Stimulated activated CD4-positive, alpha-beta T cell treated with anti-CD3 and anti-CD28 coated beads, Interleukin-15, amount 100 ng/mL, for 48 hours (primary cell): ENCODE results near the gene NEDD4L.

Experiments used
- DNase-seq, 2 donors: peaks; one replicate each; pipeline ENCODE4 v3.0.0-alpha.2; 2020; ENCODE audit warnings: low read depth in 2 of 2

Gene NEDD4L

DNA sequence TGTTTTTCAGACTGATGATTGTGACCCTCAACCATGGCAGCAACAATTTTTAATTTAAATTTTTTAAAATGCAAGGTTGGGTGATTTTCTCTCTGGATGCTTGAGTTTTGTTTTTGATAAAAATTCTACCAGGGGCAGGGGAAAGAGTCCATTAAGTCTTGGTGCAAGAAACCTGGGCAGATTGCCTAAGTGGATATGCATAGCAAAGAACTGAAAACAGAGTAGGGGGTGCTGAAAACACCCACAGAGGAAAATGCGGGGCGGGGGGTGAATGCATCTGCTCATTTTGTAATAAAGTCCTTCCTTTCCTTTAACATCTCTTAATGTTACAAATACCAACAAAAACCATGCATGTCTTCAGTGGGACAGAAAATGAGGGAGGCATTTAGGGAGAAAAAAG is 138.0 kb downstream of the NEDD4L start:
- no peak for DNase-seq

DNA sequence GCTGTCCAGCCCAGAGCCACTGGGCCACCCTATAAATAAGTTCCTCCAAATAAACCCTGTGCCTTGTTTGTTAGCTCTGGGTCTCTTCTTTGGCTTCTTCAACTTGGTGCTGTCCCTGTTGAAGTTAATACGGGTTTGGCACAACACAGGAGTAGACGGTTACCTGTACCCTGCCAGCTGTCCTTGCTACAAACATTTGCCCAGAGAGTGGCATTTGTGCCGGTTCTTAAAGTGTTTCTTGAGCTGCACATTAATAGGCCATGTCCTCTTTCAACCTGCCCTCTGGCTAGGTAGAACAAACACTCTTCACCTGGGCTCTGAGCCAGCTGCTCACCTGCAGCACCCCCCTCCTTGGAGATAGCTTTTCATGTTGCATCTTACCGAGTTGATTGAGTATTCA is 139.2 kb downstream of the NEDD4L start:
- DNase-seq: no peak

DNA sequence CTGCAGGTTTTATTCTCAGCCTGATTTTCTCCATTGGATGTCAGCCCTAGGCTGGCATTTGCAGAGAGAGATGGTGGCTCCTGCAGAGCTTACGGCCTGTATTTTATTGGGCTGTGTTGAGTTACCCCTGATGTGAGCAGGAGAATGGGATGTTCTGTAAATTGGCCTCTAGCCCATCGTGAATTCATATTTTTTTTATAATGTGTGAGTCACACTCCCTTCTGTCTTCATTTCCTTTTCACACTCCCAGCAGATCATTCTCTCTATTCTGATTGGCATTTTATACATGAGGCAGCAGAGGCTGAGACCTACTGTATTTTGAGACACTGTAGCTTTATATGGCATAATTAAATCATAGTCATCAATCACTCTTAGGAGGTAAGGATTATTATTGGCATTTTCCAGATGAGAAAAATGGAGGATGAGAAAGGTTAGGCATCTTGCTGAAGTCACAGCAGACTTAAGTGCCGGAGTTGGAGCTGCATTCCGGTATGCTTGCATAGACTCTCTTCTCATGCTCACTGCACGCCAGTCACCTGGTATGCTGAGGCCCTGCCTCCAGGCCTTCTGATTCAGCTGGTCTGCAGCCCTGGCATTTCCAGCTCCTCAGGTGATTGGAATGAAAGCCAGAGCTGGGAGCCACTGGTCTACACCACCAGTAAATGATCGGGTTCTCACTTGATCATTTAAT is 142.4 kb downstream of the NEDD4L start:
- DNase-seq: no peak

DNA sequence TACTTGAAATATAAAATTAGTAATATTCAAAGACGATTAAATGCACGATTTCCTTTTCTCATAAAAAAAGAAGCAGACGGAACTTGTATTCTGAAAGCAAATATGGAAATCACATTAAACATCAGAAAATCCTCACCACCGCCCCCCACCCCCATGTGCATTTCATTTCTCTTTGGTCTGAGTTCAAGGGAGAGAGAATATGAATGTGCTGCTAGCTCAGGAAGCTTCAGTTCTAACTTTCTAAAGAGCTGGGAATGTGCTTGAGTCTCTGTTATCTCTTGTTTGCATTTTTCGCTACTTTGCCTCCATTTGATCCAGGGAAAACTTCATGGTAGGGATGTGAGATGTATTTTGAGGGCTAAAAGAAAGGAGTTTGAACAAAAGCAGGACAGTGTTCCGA is 143.6 kb downstream of the NEDD4L start:
- no peak for DNase-seq

DNA sequence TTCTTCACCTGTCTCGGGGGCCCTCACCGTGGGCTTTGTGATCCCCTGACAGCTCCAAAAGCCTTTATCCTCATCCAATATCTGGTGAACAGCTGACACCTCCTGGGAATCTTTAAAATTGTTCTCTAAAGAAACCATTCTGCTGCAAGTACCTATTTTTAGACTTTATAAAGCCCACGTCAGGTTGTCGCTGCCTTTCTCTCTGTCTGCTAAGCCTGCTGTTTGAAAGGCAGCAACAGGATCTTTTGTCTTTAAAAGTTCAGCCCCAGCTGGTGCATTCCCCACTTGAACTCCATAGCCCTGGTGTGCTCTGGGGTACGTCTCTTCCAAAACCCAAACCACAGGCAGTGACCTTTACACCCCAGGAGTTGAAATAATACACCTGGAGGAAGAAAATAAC is 145.0 kb downstream of the NEDD4L start:
- DNase-seq: no peak

DNA sequence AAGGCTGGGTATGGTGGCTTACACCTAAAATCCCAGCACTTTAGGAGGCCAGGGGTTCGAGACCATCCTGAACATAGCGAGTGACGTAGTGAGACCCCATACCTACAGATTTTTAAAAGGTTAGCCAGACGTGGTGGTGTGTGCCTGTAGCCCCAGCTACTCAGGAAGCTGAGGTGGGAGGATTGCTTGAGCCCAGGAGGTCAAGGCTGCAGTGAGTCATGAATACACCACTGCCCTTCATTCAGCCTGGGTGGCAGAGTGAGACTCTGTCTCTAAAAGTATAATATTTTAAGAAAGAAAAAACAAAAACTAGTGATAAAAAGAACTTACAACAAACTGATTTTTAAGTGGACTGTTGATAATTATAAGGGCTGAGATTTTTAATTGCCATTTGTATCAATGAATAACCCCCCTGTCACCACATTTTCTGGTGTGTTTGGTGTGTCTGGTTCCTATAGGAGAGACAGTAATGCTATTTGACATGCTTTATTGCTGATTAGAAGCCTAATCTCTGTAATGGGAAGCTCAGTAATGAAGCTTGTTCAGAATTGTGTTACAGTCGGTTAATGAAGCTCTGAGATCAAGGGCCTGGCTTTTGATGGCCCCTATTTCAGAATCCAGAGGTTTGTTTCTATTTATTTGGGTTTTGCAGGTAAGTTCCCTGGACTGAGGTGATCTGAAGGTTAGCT is 147.0 kb downstream of the NEDD4L start:
- no peak for DNase-seq

DNA sequence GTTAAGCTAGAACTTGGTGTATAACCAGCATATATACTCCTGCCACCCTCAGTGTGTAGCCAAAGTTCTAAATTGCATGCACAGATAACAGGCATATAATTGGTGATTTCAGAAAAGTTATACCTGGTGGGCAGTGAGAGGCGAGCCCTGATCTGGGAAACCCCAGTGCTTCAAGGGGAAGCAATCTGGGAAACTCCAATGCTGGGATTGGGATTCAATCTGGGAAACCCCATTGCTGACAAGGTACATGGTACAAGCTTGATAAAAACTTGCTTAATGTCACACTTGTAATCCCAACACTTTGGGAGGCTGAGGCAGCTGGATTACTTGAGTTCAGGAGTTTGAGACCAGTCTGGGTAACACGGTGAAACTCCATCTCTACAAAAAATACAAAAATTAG is 147.6 kb downstream of the NEDD4L start:
- DNase-seq: no peak

DNA sequence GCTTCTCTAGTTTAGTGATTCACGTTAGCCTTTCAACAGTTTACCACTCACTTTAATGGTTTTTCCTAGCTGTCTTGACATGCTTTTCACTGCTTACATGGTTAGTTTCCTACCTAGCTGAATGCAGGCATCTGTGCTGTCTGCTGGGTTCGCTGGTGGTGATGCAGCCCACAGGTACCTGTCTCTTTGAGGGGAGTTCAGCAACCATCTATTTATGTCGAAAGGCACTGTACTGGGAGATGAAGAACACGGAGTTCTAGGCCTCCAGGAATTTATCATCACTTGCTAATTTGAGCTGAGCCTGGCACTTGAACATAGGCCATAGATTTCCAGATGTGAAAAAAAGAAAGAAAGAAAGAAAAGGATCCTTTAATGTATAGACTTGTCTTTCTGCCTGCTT is 148.5 kb downstream of the NEDD4L start:
- DNase-seq: no peak

DNA sequence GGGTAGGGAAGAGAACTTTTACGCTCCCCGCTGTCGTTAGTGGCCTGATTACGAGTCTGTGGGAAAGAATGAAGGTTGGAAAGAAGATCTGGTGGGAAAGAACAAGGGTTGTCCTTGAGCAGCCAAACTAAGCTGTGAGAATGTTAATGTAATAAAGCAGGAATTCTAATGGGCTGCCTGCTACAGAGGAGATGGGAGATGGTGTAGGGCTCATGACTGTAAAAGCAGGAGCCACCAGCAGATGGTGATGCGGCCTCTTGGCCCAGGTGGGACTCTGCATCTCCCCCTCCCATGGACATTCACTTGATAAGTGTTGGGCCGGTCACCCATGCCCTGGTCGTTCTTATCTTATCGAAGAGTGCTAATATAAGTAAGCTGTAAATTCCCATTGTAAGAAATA is 150.0 kb downstream of the NEDD4L start:
- no peak for DNase-seq

DNA sequence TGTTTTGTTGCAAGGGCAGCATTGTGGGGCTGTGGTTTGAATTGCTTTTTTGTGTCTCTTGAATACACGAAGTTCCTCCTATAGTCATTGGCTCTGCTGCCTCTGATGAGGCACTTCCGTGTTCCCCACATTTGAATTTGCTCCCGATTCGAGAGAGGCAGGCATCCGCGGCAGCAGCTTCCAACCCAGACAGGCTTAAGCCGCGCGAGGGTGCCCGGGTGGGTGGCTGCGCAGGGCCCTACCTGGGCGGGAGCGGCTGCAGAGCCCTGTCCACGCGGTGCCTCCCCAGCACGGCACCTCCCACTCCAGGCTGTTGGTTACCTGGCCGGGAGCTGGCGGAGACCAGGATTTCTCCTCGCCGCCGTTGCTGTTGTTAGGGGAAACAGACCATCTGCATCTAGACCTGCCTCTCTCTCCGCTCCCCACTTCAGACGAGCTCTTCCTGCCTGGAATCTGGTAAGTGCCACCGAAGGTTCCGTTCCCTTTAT is 151.3 kb downstream of the NEDD4L start:
- DNase-seq: no peak

DNA sequence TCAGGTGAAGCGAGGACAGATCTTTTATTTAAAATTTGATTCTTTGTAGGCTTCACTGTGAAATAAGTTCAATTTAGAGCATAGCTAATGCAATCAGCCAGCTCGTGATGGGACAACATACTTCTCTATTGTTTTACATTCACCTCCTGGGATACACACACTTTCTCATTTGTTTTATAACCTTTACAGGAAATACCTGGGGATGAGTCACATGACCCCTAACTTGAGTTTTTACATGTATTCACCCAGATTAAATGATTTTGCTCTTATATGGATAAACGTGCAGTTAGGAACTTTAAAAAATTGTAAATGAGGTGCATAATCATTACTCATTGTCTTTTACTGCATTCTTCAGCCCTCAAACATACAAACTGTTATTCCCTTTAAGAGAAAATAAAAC is 152.1 kb downstream of the NEDD4L start:
- DNase-seq: no peak

DNA sequence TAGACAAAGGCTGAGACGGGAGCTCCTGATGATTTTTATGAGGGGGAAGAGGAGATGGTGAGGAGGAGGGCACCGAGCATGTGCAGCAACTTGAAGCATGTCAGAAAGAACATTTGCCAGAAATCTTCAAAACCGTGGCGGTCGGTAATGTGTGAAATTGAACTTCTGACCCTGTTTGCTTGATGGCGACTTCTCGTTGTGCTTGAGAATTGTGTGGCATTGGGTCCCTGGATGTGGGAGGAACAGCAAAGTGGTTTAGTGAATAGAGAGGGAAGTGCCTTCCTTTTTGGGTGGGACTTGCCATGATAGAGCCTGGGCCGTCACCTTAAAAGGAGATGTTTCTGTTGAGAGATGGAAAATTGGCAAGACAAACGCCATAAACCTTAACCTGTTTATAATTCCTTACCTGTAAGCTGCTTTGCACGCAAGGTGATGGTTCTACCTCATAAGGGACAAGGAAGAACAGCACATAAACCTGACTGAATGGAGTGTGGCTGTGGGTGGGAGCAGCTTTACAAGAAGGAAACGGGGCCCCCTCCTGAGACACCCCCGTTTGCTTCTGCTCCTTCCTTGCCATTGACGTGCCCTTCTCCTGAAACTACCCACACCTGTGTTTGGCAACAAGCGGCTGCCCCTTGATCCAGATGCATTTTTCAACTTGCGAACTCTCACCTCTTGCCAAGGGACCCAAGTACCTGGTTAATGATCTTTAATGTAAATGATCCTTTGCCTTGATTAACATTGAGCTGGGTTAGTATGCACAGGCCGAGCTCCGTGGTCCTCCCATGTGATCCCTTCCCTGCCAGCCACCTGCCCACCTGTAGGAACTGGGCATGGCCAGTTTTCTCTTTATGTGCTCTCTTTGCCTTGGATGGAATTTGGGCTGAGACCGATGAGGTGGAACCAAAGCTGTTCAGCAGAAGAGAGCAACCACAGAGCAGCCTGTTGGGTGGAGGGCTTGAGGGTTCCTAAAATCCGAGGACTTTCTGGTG is 153.2 kb downstream of the NEDD4L start:
- DNase-seq: no peak

DNA sequence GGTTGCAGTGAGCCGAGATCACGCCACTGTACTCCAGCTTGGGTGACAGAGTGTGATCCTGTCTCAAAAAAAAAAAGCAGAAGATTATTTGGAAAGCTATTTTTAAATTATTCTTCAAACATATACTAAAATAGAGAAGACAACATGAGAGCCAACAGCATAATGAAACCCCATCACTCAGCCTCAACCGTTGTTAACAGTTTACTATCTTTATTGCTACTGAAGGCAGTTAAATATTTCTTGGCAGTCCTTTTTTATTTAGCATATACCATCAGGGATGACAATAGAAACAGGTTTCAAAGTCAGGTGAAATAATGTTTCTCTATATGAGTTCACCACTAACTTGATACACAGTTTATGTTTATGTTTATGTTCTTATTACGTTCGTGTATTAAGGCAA is 157.2 kb downstream of the NEDD4L start:
- DNase-seq: no peak

DNA sequence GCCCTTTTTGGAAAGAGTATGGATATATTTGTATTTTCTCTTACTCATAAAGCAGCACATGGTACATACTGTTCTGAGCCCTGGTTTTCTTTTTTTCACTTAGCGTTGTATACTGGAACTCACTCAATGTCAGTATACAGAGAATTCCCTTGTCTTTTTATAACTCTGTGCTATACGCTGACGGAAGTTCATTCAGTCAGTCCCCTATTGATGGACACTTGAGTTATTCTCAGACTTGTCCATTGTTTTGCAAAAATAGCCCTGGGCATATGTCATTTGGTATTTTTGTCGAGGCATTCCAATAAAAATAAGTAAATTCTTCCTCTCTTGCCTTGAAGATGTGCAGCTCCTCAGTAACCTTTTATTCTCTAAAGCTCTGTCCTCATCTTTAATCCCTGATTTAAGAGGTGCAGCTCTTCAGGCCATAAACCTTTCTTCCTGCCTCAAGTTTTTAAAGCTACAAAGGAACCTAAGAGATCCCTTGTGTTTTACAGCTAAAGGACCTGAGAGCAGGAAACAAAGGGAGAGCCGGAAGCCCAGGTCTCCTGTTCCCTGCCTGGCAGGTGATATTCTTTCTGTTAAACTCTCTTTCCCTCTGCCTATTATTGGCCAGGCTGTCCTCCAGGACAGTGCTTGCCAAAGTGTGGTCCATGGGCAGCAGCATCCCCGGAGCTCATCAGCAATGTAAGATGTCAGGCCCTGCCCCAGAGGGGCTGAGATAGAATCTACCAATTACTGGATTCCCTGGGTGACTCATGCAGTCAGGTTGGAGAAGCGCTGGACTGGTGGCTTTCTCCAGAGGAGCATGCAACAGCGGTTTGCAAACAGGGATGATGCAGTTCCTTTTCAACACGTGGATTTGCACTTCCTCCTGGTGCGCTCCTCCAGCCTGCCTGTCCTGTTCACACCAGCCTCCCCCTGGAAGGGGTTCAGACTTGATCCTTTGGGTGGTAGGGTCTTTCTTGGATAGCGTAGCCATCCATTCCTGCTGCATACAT is 158.0 kb downstream of the NEDD4L start:
- DNase-seq: no peak

DNA sequence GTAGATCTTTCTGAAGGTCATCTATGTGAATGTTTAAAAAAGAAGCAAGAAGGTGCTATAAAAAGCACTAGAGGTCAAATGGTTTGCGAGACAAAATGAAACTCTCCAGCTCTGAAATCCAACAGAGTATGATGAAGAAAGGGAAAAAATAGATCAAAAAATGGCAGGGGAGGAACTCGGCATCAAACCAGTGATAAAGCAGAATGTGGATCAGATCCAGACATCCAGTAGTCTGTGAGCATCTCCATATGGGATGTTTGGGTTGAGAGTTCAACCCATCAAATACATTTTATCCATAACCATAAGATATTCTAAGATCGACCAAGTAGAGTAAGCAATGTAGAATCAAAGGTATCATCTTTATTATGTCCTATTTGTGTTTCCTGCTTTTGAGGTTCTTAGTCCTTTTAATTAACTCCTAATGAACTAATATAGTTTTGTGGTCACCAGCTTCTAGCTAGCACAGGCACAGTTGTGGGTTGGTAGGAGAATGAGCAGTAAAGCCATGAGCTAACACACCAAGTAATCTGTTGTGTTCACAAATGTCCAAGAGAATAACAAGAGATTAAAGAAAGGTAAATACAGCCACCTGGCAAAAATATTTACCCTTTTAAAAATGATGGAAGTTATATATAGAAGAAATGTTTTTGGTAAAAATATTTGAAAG is 160.9 kb downstream of the NEDD4L start:
- DNase-seq: no peak

DNA sequence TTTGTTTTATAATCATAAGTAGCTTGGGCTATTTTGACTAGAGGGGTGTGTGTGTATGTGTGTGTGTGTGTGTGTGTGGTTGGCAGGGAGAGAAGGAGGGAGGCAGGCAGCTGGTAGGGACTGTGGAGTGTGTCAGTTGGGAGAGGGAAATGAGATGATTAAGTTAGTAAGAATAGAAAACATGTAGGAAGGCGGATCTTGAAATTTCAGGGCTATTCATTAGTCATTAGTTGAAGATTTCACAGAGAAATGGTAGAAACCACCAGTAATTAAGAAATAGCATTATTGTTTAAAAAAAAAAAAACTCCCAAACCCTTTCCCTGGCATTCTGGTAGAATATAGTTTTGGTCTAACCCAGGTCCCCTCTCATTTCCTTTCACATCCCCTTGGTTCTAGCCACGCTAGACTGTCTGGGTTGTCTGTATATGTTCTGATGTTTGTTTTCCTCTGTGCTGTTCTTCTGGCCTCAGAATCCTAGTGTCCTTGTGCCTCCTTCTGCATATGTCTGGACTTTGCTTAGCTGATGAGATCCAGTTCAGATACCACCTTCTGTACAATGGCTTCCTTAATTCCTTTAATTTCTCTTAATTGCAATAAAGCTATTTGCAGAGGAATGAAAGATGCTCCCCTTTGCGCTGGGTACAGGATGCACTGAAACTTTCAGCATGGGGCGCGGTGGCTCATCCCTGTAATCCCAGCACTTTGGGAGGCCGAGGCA is 161.6 kb downstream of the NEDD4L start:
- DNase-seq: no peak

DNA sequence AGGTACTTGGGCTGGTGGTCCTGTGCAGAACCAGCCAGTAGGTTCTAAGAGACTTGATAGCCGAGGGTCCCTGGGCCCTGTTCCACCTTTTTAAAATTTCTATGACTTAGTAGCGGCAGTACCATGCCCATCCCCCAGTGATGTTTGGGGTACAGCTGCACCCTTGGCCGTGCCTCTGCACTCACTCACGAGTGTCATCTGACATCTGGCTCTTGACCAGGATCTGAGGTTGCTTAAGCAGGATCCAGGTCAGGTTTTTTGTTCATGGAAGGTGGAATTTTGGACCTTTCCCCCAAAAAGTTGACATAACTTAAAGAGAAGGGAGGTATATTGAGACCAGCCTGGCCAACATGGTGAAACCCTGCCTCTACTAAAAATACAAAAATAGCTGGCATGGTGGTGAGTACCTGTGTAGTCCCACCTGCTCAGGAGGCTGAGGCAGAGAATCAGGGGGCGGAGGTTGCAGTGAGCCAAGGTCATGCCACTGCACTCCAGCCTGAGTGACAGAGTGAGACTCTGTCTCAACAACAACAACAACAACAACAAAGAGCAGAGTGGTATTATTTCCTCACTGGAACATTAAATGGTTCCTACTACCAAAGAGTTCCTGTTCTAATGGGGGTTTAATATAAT is 163.6 kb downstream of the NEDD4L start:
- DNase-seq: no peak

DNA sequence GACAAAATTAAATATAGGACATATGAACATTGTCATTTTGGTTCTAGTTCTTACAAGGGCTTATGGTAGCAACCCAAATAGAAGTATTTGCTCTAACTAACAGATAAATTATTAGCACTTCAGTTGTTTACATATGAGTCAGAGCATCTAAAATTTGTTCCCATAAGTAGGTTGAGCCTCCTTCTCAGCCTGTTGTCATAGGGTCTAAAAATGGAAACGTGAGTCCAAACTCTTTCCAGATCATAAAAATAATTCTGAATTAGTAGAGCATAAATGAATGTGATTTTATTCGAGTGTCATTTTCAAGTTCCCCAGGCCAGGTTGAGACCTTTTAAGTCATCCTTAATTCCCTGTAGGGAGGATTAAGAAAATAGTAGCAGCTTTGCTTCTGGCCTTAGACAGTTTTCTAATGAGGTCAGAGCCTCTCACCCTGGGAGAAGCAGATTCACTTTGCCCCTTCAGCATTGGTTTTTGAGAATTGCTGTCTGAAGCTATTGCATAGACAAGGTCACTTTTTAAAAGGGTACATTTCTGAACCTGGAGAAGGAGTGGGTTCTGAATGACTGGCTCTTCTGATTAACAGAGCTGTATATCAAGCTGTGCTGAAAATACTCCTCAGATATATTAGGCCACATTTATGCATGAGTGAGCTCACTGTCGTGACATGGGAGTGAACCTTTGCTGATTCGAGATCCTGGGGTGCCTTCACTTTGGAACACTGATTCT is 164.3 kb downstream of the NEDD4L start:
- no peak for DNase-seq

DNA sequence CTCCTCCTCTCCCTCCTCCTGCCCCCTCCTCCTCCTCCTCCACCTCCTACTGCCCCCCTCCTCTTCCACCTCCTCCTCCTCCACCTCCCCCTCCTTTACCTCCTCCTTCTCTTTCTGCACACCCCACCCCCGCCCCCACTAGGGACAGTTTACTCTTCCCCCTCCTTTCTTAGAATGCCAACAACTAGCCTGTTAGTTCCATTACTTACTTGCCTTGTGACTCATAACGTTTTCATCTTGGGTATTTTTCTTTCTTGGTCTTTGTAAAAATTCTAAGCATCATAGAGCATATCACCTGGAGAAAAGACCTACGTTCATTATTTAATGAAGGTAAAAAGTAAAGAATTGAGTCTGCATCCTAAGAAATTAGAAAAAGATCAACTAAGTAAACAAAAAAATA is 165.3 kb downstream of the NEDD4L start:
- no peak for DNase-seq
